WTC11 (cell line): ENCODE results near the gene TMEM259. TPM values are rescaled to one million over a fixed set of nuclear protein-coding genes. Genes with fewer than 3 reads are reported as not detected.

Experiments
- ATAC-seq: fragments of 200-7000 bp; cut with Tn5 transposase; 2 replicates; pipeline ENCODE4 v1.10.0; 2021; ENCODE audit warnings: mild to moderate bottlenecking, moderate library complexity
- CTCF ChIA-PET: fragments of 300-600 bp; sonication (Branson Sonifier 250); formaldehyde crosslinking; loops from one replicate; lab custom pipeline; 2021; ENCODE audit warnings: antibody characterized with exemption; lab: Charles Lee
- POLR2A ChIA-PET: fragments of 350-600 bp; sonication (Branson Sonifier 250); formaldehyde crosslinking; loops from one replicate; lab custom pipeline; 2021; ENCODE audit warnings: antibody characterized with exemption; lab: Charles Lee
- DNase-seq: peaks from one replicate; pipeline ENCODE4 v3.0.0; 2021; ENCODE audit warnings: low spot score
- H3K27ac Mint-ChIP-seq: 2 replicates; pipeline ENCODE4 v1.8.0; 2021; ENCODE audit warnings: mixed read lengths
- H3K27me3 Mint-ChIP-seq: 2 replicates; pipeline ENCODE4 v1.8.0; 2021; ENCODE audit warnings: low read depth, mild to moderate bottlenecking, moderate library complexity, mixed read lengths
- H3K36me3 Mint-ChIP-seq: 2 replicates; pipeline ENCODE4 v1.8.0; 2021; ENCODE audit warnings: mixed read lengths
- H3K4me1 Mint-ChIP-seq: 2 replicates; pipeline ENCODE4 v1.8.0; 2022; ENCODE audit warnings: mixed read lengths
- H3K4me3 Mint-ChIP-seq: 2 replicates; pipeline ENCODE4 v1.8.0; 2021; ENCODE audit warnings: mild to moderate bottlenecking, moderate library complexity, mixed read lengths
- H3K9me3 Mint-ChIP-seq: 2 replicates; pipeline ENCODE4 v1.8.0; 2021; ENCODE audit warnings: mixed read lengths
- AR ChIP-seq: fragments of 250-450 bp; sonication (Bioruptor Pico); IDR thresholded peaks from 2 replicates; pipeline ENCODE4 v1.9.0; 2021; ENCODE audit warnings: mild to moderate bottlenecking
- ELF4 ChIP-seq: sonication (generic); formaldehyde crosslinking; IDR thresholded peaks from 2 replicates; pipeline ENCODE4 v1.8.1; 2022; ENCODE audit warnings: low read depth, mild to moderate bottlenecking, moderate library complexity, missing genetic modification reagents
- EMX1 ChIP-seq: fragments of 250-450 bp; sonication (Bioruptor Pico); IDR thresholded peaks from 2 replicates; pipeline ENCODE4 v1.8.0; 2021; ENCODE audit warnings: mild to moderate bottlenecking
- ESRRA ChIP-seq: sonication (generic); formaldehyde crosslinking; IDR thresholded peaks from 2 replicates; pipeline ENCODE4 v1.8.1; 2022; ENCODE audit warnings: mild to moderate bottlenecking, missing genetic modification reagents, borderline replicate concordance
- FOXP1 ChIP-seq: sonication (generic); formaldehyde crosslinking; IDR thresholded peaks from 2 replicates; pipeline ENCODE4 v1.8.0; 2022; ENCODE audit warnings: missing genetic modification reagents, mild to moderate bottlenecking, moderate library complexity, borderline replicate concordance
- HMGA2 ChIP-seq: fragments of 250-450 bp; sonication (Bioruptor Pico); IDR thresholded peaks from 2 replicates; pipeline ENCODE4 v1.4.0; 2021; ENCODE audit warnings: mild to moderate bottlenecking, moderate library complexity
- NFATC4 ChIP-seq: fragments of 250-450 bp; sonication (Bioruptor Pico); IDR thresholded peaks from 2 replicates; pipeline ENCODE4 v1.9.0; 2021; ENCODE audit warnings: mild to moderate bottlenecking
- RORB ChIP-seq: fragments of 250-450 bp; sonication (Bioruptor Pico); IDR thresholded peaks from 2 replicates; pipeline ENCODE4 v1.9.0; 2021; ENCODE audit warnings: mild to moderate bottlenecking
- STAT6 ChIP-seq: sonication (generic); formaldehyde crosslinking; conservative IDR thresholded peaks from 2 replicates; pipeline ENCODE4 v1.8.1; 2023; ENCODE audit warnings: mild to moderate bottlenecking, low read depth, missing genetic modification reagents, moderate library complexity
- TEAD1 ChIP-seq: sonication (generic); formaldehyde crosslinking; IDR thresholded peaks from 2 replicates; pipeline ENCODE4 v1.8.0; 2022; ENCODE audit warnings: mild to moderate bottlenecking, missing genetic modification reagents
- total RNA-seq: library from RNA; stranded (reverse); gene quantifications from 3 replicates; pipeline ENCODE4 v1.2.3, GENCODE V29; 2021
- TF ChIP-seq, protein P1 (sequence below): sonication (generic); formaldehyde crosslinking; IDR thresholded peaks from 2 replicates; pipeline ENCODE4 v1.8.0; 2023; ENCODE audit warnings: mild to moderate bottlenecking, missing genetic modification reagents
- TF ChIP-seq, protein P2 (sequence below): sonication (generic); formaldehyde crosslinking; IDR thresholded peaks from 2 replicates; pipeline ENCODE4 v1.8.1; 2023; ENCODE audit warnings: mild to moderate bottlenecking, missing genetic modification reagents
- TF ChIP-seq, protein P3 (sequence below): sonication (generic); formaldehyde crosslinking; IDR thresholded peaks from 2 replicates; pipeline ENCODE4 v1.8.0; 2022; ENCODE audit warnings: missing genetic modification reagents

Gene TMEM259
- total RNA-seq, 1 experiment from 2014 or later: 202 TPM

GRCh38 chr19:1004803-1005664, 15.9 kb downstream of the TMEM259 start:
- TF ChIP-seq AR (no peak), NFATC4 (no peak)
- TF ChIP-seq, protein P1, sequence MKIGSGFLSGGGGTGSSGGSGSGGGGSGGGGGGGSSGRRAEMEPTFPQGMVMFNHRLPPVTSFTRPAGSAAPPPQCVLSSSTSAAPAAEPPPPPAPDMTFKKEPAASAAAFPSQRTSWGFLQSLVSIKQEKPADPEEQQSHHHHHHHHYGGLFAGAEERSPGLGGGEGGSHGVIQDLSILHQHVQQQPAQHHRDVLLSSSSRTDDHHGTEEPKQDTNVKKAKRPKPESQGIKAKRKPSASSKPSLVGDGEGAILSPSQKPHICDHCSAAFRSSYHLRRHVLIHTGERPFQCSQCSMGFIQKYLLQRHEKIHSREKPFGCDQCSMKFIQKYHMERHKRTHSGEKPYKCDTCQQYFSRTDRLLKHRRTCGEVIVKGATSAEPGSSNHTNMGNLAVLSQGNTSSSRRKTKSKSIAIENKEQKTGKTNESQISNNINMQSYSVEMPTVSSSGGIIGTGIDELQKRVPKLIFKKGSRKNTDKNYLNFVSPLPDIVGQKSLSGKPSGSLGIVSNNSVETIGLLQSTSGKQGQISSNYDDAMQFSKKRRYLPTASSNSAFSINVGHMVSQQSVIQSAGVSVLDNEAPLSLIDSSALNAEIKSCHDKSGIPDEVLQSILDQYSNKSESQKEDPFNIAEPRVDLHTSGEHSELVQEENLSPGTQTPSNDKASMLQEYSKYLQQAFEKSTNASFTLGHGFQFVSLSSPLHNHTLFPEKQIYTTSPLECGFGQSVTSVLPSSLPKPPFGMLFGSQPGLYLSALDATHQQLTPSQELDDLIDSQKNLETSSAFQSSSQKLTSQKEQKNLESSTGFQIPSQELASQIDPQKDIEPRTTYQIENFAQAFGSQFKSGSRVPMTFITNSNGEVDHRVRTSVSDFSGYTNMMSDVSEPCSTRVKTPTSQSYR (CRISPR knock-in tag): no peak
- TF ChIP-seq, protein P2, sequence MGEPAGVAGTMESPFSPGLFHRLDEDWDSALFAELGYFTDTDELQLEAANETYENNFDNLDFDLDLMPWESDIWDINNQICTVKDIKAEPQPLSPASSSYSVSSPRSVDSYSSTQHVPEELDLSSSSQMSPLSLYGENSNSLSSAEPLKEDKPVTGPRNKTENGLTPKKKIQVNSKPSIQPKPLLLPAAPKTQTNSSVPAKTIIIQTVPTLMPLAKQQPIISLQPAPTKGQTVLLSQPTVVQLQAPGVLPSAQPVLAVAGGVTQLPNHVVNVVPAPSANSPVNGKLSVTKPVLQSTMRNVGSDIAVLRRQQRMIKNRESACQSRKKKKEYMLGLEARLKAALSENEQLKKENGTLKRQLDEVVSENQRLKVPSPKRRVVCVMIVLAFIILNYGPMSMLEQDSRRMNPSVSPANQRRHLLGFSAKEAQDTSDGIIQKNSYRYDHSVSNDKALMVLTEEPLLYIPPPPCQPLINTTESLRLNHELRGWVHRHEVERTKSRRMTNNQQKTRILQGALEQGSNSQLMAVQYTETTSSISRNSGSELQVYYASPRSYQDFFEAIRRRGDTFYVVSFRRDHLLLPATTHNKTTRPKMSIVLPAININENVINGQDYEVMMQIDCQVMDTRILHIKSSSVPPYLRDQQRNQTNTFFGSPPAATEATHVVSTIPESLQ (CRISPR knock-in tag): no peak
- TF ChIP-seq, all 79 proteins: peak for 0
- no peak overlapping the region for H3K27ac Mint-ChIP-seq
- H3K4me3 Mint-ChIP-seq: no peak overlapping the region
- ChIA-PET POLR2A (interaction anchor here (0.5 to 1.7 kb wide), 7 partner anchors 9 to 59 kb away, joined by 3 to 6 read pairs (median 4); no protein-coding TSS in a partner anchor), CTCF (interaction anchor here (0.6 to 1.6 kb wide), 7 partner anchors 10 to 221 kb away, joined by 3 to 7 read pairs (median 4); no protein-coding TSS in a partner anchor)
- no peak for DNase-seq
- no peaks in the 10 kb centered on the region for H3K9me3 Mint-ChIP-seq
- no peak for ATAC-seq
- no peaks in the 10 kb centered on the region for H3K4me1 Mint-ChIP-seq
- H3K36me3 Mint-ChIP-seq: 0 out of 2 replicates have a peak, but pooled peaks cover 7% of the 10 kb centered on the region
- H3K27me3 Mint-ChIP-seq: peaks cover 15% of the 10 kb centered on the region

DNA sequence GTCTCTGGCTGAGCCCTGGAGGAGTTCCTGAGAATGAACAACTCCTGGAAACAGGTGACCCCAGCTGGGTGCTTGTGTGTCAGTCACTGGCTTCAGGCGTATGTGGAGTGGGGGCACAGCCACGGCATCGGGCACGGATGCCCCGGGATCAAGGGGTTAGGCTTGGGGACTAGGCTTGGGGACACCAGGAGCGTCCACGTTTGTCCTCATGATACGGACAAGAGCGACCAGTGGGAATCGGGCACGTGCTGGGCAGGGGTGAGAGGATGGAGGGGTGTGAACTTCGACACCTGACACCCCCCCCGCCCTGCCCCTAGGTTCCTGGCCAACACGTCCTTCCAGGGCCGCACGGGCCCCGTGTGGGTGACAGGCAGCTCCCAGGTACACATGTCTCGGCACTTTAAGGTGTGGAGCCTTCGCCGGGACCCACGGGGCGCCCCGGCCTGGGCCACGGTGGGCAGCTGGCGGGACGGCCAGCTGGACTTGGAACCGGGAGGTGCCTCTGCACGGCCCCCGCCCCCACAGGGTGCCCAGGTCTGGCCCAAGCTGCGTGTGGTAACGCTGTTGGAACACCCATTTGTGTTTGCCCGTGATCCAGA, 16.6 kb downstream of the TMEM259 start:
- Mint-ChIP-seq H3K9me3 (no peaks in the 10 kb centered on the region), H3K4me1 (no peaks in the 10 kb centered on the region), H3K36me3 (0 out of 2 replicates have a peak, but pooled peaks cover 7% of the 10 kb centered on the region), H3K4me3 (no peak overlapping the region), H3K27me3 (peaks cover 21% of the 10 kb centered on the region), H3K27ac (no peak overlapping the region)
- ATAC-seq (no peak), DNase-seq (no peak)
- CTCF ChIA-PET: interaction anchor here (0.9 to 1.6 kb wide), 6 partner anchors 9 to 221 kb away, joined by 3 to 7 read pairs (median 4); no protein-coding TSS in a partner anchor
- POLR2A ChIA-PET: interaction anchor here (0.5 to 1.7 kb wide), 5 partner anchors 8 to 58 kb away, joined by 3 to 6 read pairs (median 4); no protein-coding TSS in a partner anchor
- no peak for TF ChIP-seq FOXP1 (CRISPR knock-in tag)
- TF ChIP-seq HMGA2 (CRISPR knock-in tag): no peak
- TF ChIP-seq ELF4 (CRISPR knock-in tag): no peak
- TF ChIP-seq STAT6 (CRISPR knock-in tag): no peak
- no peak for TF ChIP-seq RORB
- TF ChIP-seq, protein P3, sequence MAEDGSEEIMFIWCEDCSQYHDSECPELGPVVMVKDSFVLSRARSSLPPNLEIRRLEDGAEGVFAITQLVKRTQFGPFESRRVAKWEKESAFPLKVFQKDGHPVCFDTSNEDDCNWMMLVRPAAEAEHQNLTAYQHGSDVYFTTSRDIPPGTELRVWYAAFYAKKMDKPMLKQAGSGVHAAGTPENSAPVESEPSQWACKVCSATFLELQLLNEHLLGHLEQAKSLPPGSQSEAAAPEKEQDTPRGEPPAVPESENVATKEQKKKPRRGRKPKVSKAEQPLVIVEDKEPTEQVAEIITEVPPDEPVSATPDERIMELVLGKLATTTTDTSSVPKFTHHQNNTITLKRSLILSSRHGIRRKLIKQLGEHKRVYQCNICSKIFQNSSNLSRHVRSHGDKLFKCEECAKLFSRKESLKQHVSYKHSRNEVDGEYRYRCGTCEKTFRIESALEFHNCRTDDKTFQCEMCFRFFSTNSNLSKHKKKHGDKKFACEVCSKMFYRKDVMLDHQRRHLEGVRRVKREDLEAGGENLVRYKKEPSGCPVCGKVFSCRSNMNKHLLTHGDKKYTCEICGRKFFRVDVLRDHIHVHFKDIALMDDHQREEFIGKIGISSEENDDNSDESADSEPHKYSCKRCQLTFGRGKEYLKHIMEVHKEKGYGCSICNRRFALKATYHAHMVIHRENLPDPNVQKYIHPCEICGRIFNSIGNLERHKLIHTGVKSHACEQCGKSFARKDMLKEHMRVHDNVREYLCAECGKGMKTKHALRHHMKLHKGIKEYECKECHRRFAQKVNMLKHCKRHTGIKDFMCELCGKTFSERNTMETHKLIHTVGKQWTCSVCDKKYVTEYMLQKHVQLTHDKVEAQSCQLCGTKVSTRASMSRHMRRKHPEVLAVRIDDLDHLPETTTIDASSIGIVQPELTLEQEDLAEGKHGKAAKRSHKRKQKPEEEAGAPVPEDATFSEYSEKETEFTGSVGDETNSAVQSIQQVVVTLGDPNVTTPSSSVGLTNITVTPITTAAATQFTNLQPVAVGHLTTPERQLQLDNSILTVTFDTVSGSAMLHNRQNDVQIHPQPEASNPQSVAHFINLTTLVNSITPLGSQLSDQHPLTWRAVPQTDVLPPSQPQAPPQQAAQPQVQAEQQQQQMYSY (CRISPR knock-in tag): no peak
- TF ChIP-seq TEAD1 (CRISPR knock-in tag): no peak
- no peak for TF ChIP-seq EMX1 (CRISPR knock-in tag)
- no peak for TF ChIP-seq ESRRA (CRISPR knock-in tag)
- TF ChIP-seq, all 79 proteins: peak for 0
